ENCODE measurements around the gene VAV3.

DNA sequence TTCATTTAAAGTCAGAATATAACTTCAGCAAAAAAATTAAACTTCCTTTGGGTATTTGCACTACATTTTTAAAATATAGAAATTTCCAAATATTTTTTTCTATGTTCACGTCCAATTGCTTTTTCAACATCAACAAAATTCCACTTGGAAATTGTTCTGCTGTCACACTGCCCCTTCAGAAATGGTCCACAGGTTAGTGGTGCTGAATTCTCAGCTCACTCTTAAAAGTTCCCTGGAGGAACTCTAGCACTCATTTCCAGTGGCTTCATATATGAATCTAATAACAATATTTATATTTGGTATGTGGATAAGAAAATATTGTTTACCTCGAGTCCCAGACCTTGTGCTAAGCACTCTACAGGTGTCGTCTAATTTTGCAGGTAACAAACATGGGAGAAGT is 27.4 kb upstream of the VAV3 start:
- TF ChIP-seq EZH2 (IDR thresholded peaks at IDR 0.05; ENCODE audit: low read length) (no peak), CTCF (optimal IDR thresholded peaks at IDR 0.05 in 1 of 3, IDR thresholded peaks at IDR 0.05 in 1 of 3, conservative IDR thresholded peaks at IDR 0.05 in 1 of 3; ENCODE audit: extremely low read depth in 1 of 3, insufficient read depth in 2 of 3, low read length in 3 of 3) (no peak)
